HCT116 (cell line): ENCODE results near the gene SMYD3. TPM values are rescaled to one million over a fixed set of nuclear protein-coding genes. Genes with fewer than 3 reads are reported as not detected.

Source experiments
- ATAC-seq: fragments of 200-7000 bp; cut with Tn5 transposase; 2 replicates; pipeline ENCODE4 v1.9.1; 2020; ENCODE audit warnings: mild to moderate bottlenecking, moderate library complexity
- BruUV-seq: library from RNA; stranded (reverse); fragments of 400-500 nt; replicated peaks from 2 replicates; lab custom pipeline; 2021; lab: Mats Ljungman, UMichigan
- CTCF ChIA-PET: fragments of 300-600 bp; sonication (Branson Sonifier 250); formaldehyde crosslinking; loops from one replicate; lab custom pipeline; 2021; ENCODE audit warnings: antibody characterized with exemption; lab: Charles Lee
- POLR2A ChIA-PET: fragments of 300-600, 350-600 bp; sonication (Branson Sonifier 250); formaldehyde crosslinking; loops from one replicate; lab custom pipeline; 2021; ENCODE audit warnings: antibody characterized with exemption; lab: Charles Lee
- RAD21 ChIA-PET, 2 experiments: fragments of 300-600 bp; sonication (Branson Sonifier 250); formaldehyde crosslinking; loops; one replicate each; lab custom pipeline; 2023; ENCODE audit warnings: low total read pairs in 2 of 2; ENCODE audit not compliant: uncharacterized antibody in 2 of 2, unreplicated experiment in 2 of 2, low non-redundant PET in 1 of 2; lab: Charles Lee
- DNase-seq: peaks from one replicate; pipeline ENCODE4 v3.0.0-alpha.2; 2010; ENCODE audit warnings: low read depth, low spot score
- H2AFZ ChIP-seq: fragments of 200-600 bp; shearing (Covaris generic), sonication (generic); 2 replicates; pipeline ENCODE4 v1.6.1; 2017; ENCODE audit warnings: low read depth, mixed run types, mixed read lengths, antibody characterized with exemption, low read length; ENCODE audit not compliant: poor library complexity, severe bottlenecking
- H3K27ac ChIP-seq: 2 replicates; pipeline ENCODE4 v1.5.1; 2012; ENCODE audit warnings: low read depth, low read length
- H3K27me3 ChIP-seq: fragments of 200-600 bp; sonication (generic); 2 replicates; pipeline ENCODE4 v1.6.1; 2016; ENCODE audit warnings: mixed run types, low read length, mixed read lengths; ENCODE audit not compliant: insufficient read depth
- H3K36me3 ChIP-seq, 2 experiments: fragments of 200-500 bp in 1 of 2; fragments of 200-600 bp in 1 of 2; sonication (Bioruptor generic) in 1 of 2; sonication (generic) in 1 of 2; 2 replicates each; pipeline versions ENCODE4 v1.5.1 to v1.6.1; 2014 to 2016; ENCODE audit warnings: low read length in 2 of 2, inconsistent platforms in 1 of 2, mixed read lengths in 1 of 2, mixed run types in 1 of 2; ENCODE audit not compliant: insufficient read depth in 2 of 2, control insufficient read depth in 1 of 2
- H3K4me1 ChIP-seq, 2 experiments: fragments of 200-600 bp in 1 of 2; sonication (generic) in 1 of 2; 2 replicates each; pipeline versions ENCODE4 v1.5.1 to v1.6.1; 2012 to 2017; ENCODE audit warnings: low read length in 2 of 2, inconsistent platforms in 1 of 2, mild to moderate bottlenecking in 1 of 2, mixed read lengths in 1 of 2, mixed run types in 1 of 2, moderate library complexity in 1 of 2; ENCODE audit not compliant: insufficient read depth in 2 of 2, control insufficient read depth in 1 of 2
- H3K4me2 ChIP-seq: fragments of 200-600 bp; sonication (generic); 2 replicates; pipeline ENCODE4 v1.6.1; 2017; ENCODE audit warnings: mixed run types, low read length, mixed read lengths
- H3K4me3 ChIP-seq, 2 experiments: fragments of 200-600 bp in 1 of 2; sonication (generic) in 1 of 2; replicated peaks in 1 of 2; 2 replicates each; pipeline ENCODE4 v1.5.1; 2011 to 2016; ENCODE audit warnings: low read length in 2 of 2, control low read depth in 1 of 2, low read depth in 1 of 2, mild to moderate bottlenecking in 1 of 2, mixed read lengths in 1 of 2, mixed run types in 1 of 2
- H3K79me2 ChIP-seq: fragments of 200-600 bp; sonication (generic); 2 replicates; pipeline ENCODE4 v1.6.1; 2017; ENCODE audit warnings: mild to moderate bottlenecking, mixed run types, low read length, moderate library complexity, mixed read lengths; ENCODE audit not compliant: insufficient read depth
- H3K9ac ChIP-seq: fragments of 200-600 bp; sonication (generic); 2 replicates; pipeline ENCODE4 v1.6.1; 2016; ENCODE audit warnings: low read length, mixed read lengths
- H3K9me2 ChIP-seq: fragments of 200-600 bp; sonication (generic), shearing (Covaris generic); 2 replicates; pipeline ENCODE4 v1.6.1; 2017; ENCODE audit warnings: mixed run types, mild to moderate bottlenecking, moderate library complexity; ENCODE audit not compliant: insufficient read depth
- H3K9me3 ChIP-seq, 2 experiments: fragments of 200-500 bp in 1 of 2; fragments of 200-600 bp in 1 of 2; sonication (Bioruptor generic) in 1 of 2; sonication (generic) in 1 of 2; 2 replicates each; pipeline ENCODE4 v1.6.1; 2014 to 2017; ENCODE audit warnings: low read length in 2 of 2, mixed read lengths in 2 of 2, inconsistent platforms in 1 of 2, low read depth in 1 of 2, mild to moderate bottlenecking in 1 of 2, mixed run types in 1 of 2, moderate library complexity in 1 of 2; ENCODE audit not compliant: control insufficient read depth in 1 of 2, insufficient read depth in 1 of 2
- H4K20me1 ChIP-seq: fragments of 200-600 bp; sonication (generic), shearing (Covaris generic); 2 replicates; pipeline ENCODE4 v1.6.1; 2017; ENCODE audit warnings: mixed run types, mild to moderate bottlenecking, moderate library complexity; ENCODE audit not compliant: insufficient read depth
- ATF3 ChIP-seq: IDR thresholded peaks from 2 replicates; pipeline ENCODE4 v1.6.1; 2012
- CEBPB ChIP-seq: IDR thresholded peaks from 2 replicates; pipeline ENCODE4 v1.6.1; 2012; ENCODE audit warnings: low read depth
- CTCF ChIP-seq, 3 experiments: fragments of 200-600 bp in 1 of 3; sonication (generic) in 1 of 3; IDR thresholded peaks in 2 of 3; conservative IDR thresholded peaks in 1 of 3; 2 replicates each; pipeline ENCODE4 v1.5.1; 2012 to 2017; ENCODE audit warnings: low read depth in 2 of 3, low read length in 2 of 3, antibody characterized with exemption in 1 of 3, borderline replicate concordance in 1 of 3, control low read depth in 1 of 3, mild to moderate bottlenecking in 1 of 3, mixed read lengths in 1 of 3, mixed run types in 1 of 3, moderate library complexity in 1 of 3; ENCODE audit not compliant: insufficient read depth in 1 of 3
- EGR1 ChIP-seq: IDR thresholded peaks from 2 replicates; pipeline ENCODE4 v1.6.1; 2012; ENCODE audit warnings: low read depth
- ELF1 ChIP-seq: IDR thresholded peaks from 2 replicates; pipeline ENCODE4 v1.6.1; 2012; ENCODE audit warnings: low read depth, borderline replicate concordance
- EZH2 ChIP-seq: fragments of 200-600 bp; sonication (generic); IDR thresholded peaks from 2 replicates; pipeline ENCODE4 v1.6.1; 2017; ENCODE audit warnings: antibody characterized with exemption, mixed run types
- FOSL1 ChIP-seq: IDR thresholded peaks from 2 replicates; pipeline ENCODE4 v1.6.1; 2012; ENCODE audit warnings: low read depth
- JUND ChIP-seq: IDR thresholded peaks from 2 replicates; pipeline ENCODE4 v1.6.1; 2012
- MAX ChIP-seq: IDR thresholded peaks from 2 replicates; pipeline ENCODE4 v1.6.1; 2012
- POLR2A ChIP-seq: IDR thresholded peaks from 2 replicates; pipeline ENCODE4 v1.7.0; 2011; ENCODE audit warnings: borderline replicate concordance; ENCODE audit not compliant: insufficient read depth, insufficient read length; ENCODE audit errors: extremely low read depth
- POLR2AphosphoS5 ChIP-seq: IDR thresholded peaks from 2 replicates; pipeline ENCODE4 v1.6.1; 2011; ENCODE audit warnings: mild to moderate bottlenecking, low read depth, low read length, moderate library complexity
- REST ChIP-seq: IDR thresholded peaks from 2 replicates; pipeline ENCODE4 v1.6.1; 2012; ENCODE audit warnings: low read depth
- SIN3A ChIP-seq: IDR thresholded peaks from 2 replicates; pipeline ENCODE4 v1.6.1; 2012; ENCODE audit warnings: low read depth
- SP1 ChIP-seq: IDR thresholded peaks from 2 replicates; pipeline ENCODE4 v1.6.1; 2012; ENCODE audit warnings: low read depth
- TCF7L2 ChIP-seq: IDR thresholded peaks from 2 replicates; pipeline ENCODE4 v1.7.0; 2011; ENCODE audit warnings: borderline replicate concordance, inconsistent platforms; ENCODE audit not compliant: insufficient read depth, insufficient read length; ENCODE audit errors: extremely low read depth
- ZFX ChIP-seq: fragments of 450-650 bp; IDR thresholded peaks from 2 replicates; pipeline ENCODE4 v1.6.1; 2017
- ZNF274 ChIP-seq: fragments of 200-500 bp; sonication (Bioruptor generic); IDR thresholded peaks from 2 replicates; pipeline ENCODE4 v1.6.1; 2014; ENCODE audit warnings: mild to moderate bottlenecking, low read depth, low read length, inconsistent platforms
- intact Hi-C: fragments of 100-400 bp; cut with micrococcal nuclease; formaldehyde crosslinking; loops from 2 replicates; pipeline ENCODE4 v1.10.0; 2022
- total RNA-seq: library from RNA; stranded (reverse); gene quantifications from one replicate; pipeline ENCODE4 v1.2.1, GENCODE V29; 2021; ENCODE audit not compliant: unreplicated experiment

SMYD3 gene
- total RNA-seq, 1 experiment from 2014 or later: 33.6 TPM

GRCh38 chr1:246513041-246513440, 6.0 kb upstream of the SMYD3 start:
- Histone ChIP-seq H3K4me2 (no peak overlapping the region), H3K9me3 (peaks cover 14 to 17% of the 10 kb centered on the region in 2 experiments; a peak in 2 of 4 replicates), H3K4me3 (no peak overlapping the region), H2AFZ (no peak overlapping the region), H3K27me3 (no peaks in the 10 kb centered on the region), H3K36me3 (no peaks in the 10 kb centered on the region), H3K79me2 (no peaks in the 10 kb centered on the region), H3K9ac (no peak overlapping the region), H4K20me1 (no peaks in the 10 kb centered on the region), H3K27ac (no peak overlapping the region), H3K9me2 (no peaks in the 10 kb centered on the region), H3K4me1 (no peaks in the 10 kb centered on the region)
- no TSS peak for BruUV-seq
- ChIA-PET CTCF (no interaction called here), POLR2A (no interaction called here), RAD21 (no interaction called here)
- no peak for DNase-seq
- TF ChIP-seq EGR1 (no peak), CTCF (IDR thresholded peaks at IDR 0.05 in 2 of 3, conservative IDR thresholded peaks at IDR 0.05 in 1 of 3; ENCODE audit: borderline replicate concordance in 1 of 3, insufficient read depth in 1 of 3, low read depth in 2 of 3, low read length in 2 of 3) (no peak), SIN3A (no peak), POLR2A (no peak), ELF1 (no peak)
- intact Hi-C loops: no loop called here
- no peak for ATAC-seq

GRCh38 chr1:246512635-246513034, 5.6 kb upstream of the SMYD3 start:
- no TSS peak for BruUV-seq
- ChIA-PET POLR2A (no interaction called here), CTCF (no interaction called here), RAD21 (no interaction called here)
- Histone ChIP-seq H3K9ac (no peak overlapping the region), H3K4me3 (no peak overlapping the region), H3K27ac (no peak overlapping the region), H2AFZ (no peak overlapping the region), H3K9me3 (peaks cover 14 to 17% of the 10 kb centered on the region in 2 experiments; a peak in 2 of 4 replicates), H3K79me2 (no peaks in the 10 kb centered on the region), H3K27me3 (no peaks in the 10 kb centered on the region), H3K4me1 (peaks cover 0 to 1% of the 10 kb centered on the region in 2 experiments; a peak in 1 of 4 replicates), H3K9me2 (no peaks in the 10 kb centered on the region), H3K36me3 (no peaks in the 10 kb centered on the region), H4K20me1 (no peaks in the 10 kb centered on the region), H3K4me2 (no peak overlapping the region)
- TF ChIP-seq ATF3 (no peak), FOSL1 (no peak), POLR2A (no peak), REST (no peak), CEBPB (no peak), ELF1 (no peak), TCF7L2 (no peak), SP1 (no peak), JUND (no peak), EZH2 (no peak), POLR2AphosphoS5 (no peak), ZFX (no peak), ZNF274 (no peak), MAX (no peak)
- DNase-seq (no peak), ATAC-seq (no peak)
- intact Hi-C loops: no loop called here
